Transverse colon (tissue), 4 donors: ENCODE measurements around the gene OR52B2. TPM values are rescaled to one million over a fixed set of nuclear protein-coding genes. Genes with fewer than 3 reads are reported as not detected.

Experiments used
- DNase-seq: peaks from one replicate; pipeline ENCODE4 v3.0.0-alpha.2; 2019
- H3K27ac ChIP-seq, 4 donors: fragments of 200-600 bp; sonication (generic); 2 replicates each; pipeline ENCODE4 v1.5.1; 2016 to 2018; ENCODE audit warnings: inconsistent platforms in 4 of 4
- H3K27me3 ChIP-seq: fragments of 200-600 bp; sonication (generic); 2 replicates; pipeline ENCODE4 v1.5.1; 2017; ENCODE audit warnings: inconsistent platforms
- H3K36me3 ChIP-seq, 4 donors: fragments of 200-600 bp; sonication (generic); 2 replicates each; pipeline ENCODE4 v1.5.1; 2017 to 2019; ENCODE audit warnings: inconsistent platforms in 4 of 4
- H3K4me1 ChIP-seq, 4 donors: fragments of 200-600 bp; sonication (generic); 2 replicates each; pipeline ENCODE4 v1.5.1; 2017 to 2020; ENCODE audit warnings: inconsistent platforms in 4 of 4
- H3K4me3 ChIP-seq, 4 donors: fragments of 200-600 bp; sonication (generic); 1 replicate in 1 of 4; 2 replicates in 3 of 4; pipeline versions ENCODE4 v1.5.1 to v1.6.1; 2017 to 2019; ENCODE audit warnings: inconsistent platforms in 4 of 4
- H3K9me3 ChIP-seq, 2 donors: fragments of 200-600 bp; sonication (generic); 2 replicates each; pipeline ENCODE4 v1.5.1; 2017 to 2019; ENCODE audit warnings: inconsistent platforms in 2 of 2
- CTCF ChIP-seq, 5 experiments: fragments of 200-600 bp in 3 of 5; fragments of 450-650 bp in 2 of 5; sonication (generic) in 3 of 5; IDR thresholded peaks; 1 replicate in 2 of 5; 2 replicates in 3 of 5; pipeline ENCODE4 v1.5.1; 2016 to 2017; ENCODE audit warnings: antibody characterized with exemption in 5 of 5, inconsistent platforms in 3 of 5, mild to moderate bottlenecking in 2 of 5, moderate library complexity in 1 of 5
- EP300 ChIP-seq: sonication (generic); formaldehyde crosslinking; IDR thresholded peaks from one replicate; pipeline ENCODE4 v1.6.1; 2017; ENCODE audit warnings: antibody characterized with exemption, low read depth
- POLR2A ChIP-seq: fragments of 450-650 bp; IDR thresholded peaks from one replicate; pipeline ENCODE4 v1.6.1; 2016; ENCODE audit warnings: antibody characterized with exemption, mild to moderate bottlenecking, moderate library complexity
- POLR2AphosphoS5 ChIP-seq, 3 donors: sonication (generic); formaldehyde crosslinking; IDR thresholded peaks; one replicate each; pipeline ENCODE4 v1.6.1; 2016; ENCODE audit warnings: antibody characterized with exemption in 3 of 3
- WGBS, 2 donors: methylation state at CpG; one replicate each; pipeline ENCODE4 v1.1.5; 2018; ENCODE audit warnings: low coverage in 1 of 2; 5-methylcytosine and 5-hydroxymethylcytosine counted together
- in situ Hi-C, 4 donors: fragments of 200-750 bp; cut with MboI; loops; one replicate each; pipeline versions ENCODE4 v1.15.0 to v1.15.1; 2017; ENCODE audit warnings: low sequenced_read_pairs in 3 of 4, low pct_ligation_motif_present in 1 of 4, low pct_unique_long_range_greater_than_20kb in 1 of 4
- intact Hi-C: fragments of 100-400 bp; cut with DNase I; formaldehyde crosslinking; loops from one replicate; pipeline ENCODE4 v1.15.1; 2023; ENCODE audit warnings: low total_unique reads
- total RNA-seq, 4 donors: library from RNA; depleted of rRNA; stranded (reverse); fragments of >200 nt; gene quantifications; one replicate each; pipeline ENCODE4 v1.1.0, GENCODE V29; 2016

OR52B2 gene
- total RNA-seq, 4 donors from 2014 or later: 0.41 to 1.6 TPM; not detected in 2

DNA sequence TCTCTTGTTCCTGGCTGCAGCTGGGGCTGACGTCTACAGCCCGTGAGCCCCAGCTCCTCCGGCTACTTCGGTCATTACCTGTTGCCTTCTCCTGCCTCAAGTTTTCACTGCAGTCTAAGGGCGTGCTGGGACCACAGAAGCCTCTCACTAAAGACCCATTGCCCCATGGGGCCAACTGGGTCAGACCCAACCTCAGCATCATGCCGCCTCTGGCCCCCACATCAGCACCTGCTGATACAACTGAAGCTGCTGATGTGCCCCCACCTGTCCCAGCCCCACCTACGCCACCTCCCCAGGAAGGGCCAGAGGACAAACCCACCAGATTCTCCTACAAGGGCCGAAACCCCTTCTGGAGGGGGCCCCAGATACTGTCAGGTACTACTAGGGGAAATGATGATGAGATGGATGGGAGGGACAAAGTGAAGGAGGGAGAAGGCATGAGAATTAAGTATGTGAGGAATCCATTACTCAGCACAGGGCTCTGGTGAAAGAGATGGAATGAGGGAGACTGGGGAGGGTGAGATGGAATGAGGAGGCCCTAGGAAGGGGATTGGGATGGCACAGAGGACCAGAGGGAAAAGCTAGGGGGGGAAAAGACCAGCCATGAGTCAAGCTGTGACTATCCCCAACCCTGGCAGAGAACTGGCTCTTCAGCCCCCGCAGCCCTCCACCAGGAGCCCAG is 40.3 kb upstream of the OR52B2 start:
- in situ Hi-C loops (no loop called here), intact Hi-C loops (no loop called here)
- TF ChIP-seq CTCF (IDR thresholded peaks at IDR 0.05) (no peak), POLR2A (no peak), EP300 (no peak), POLR2AphosphoS5 (IDR thresholded peaks at IDR 0.05) (no peak)
- Histone ChIP-seq H3K4me3 (no peak overlapping the region), H3K27ac (no peak overlapping the region), H3K27me3 (no peaks in the 10 kb centered on the region), H3K4me1 (no peaks in the 10 kb centered on the region), H3K36me3 (peaks cover 0 to 68% (median 19%) of the 10 kb centered on the region in 4 donors), H3K9me3 (no peaks in the 10 kb centered on the region)
- 99 to 100% methylated on average over 2 to 9 of the region's 9 CpGs for WGBS, 2 donors
- no peak for DNase-seq

GRCh38 chr11:6209801-6210200 is 39.7 kb upstream of the OR52B2 start:
- peaks cover 0 to 62% (median 16%) of the 10 kb centered on the region in 4 donors for H3K36me3 ChIP-seq
- in situ Hi-C loops: no loop called here
- 94% methylated on average over 12 of the region's 12 CpGs; no CpG with 5 or more reads in 1 of the 2 donors for WGBS, 2 donors

DNA sequence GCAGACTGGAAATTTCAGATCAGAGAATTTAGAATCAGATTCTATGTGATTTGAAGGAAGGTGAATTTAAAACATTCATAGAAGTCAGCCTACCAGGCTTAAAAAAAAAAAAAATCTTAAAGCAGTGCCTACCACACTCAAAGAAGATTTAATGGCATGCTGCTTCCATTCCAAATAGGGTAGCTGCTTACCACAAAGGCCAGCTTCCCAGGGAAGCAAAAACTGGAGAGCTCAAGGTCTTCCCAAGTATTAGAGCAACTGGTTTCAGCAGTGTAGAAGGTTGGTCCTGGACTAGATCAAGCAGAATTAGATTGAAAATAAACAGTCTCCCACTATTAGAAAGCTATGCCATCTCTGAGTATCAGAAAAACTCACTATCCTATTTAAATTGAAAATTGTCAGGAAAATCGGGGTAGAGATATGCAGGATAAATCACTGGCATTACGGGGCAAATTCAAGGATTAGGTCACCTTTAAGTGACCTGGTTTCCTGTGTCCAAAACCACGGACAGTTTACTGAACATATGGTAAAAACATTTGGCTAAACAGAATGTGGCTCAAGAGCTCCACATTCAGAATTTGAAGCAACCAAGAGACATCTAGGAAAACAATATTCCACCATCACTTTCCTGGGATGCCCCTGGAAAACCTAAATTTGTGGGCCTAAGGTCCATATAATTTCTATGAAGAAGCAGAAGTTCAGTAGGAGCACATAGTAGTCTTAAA is 36.5 kb upstream of the OR52B2 start:
- Histone ChIP-seq H3K27me3 (no peaks in the 10 kb centered on the region), H3K27ac (peak overlapping the region in 1 of 4 donors; percentile 21), H3K36me3 (peaks cover 0 to 38% (median 10%) of the 10 kb centered on the region in 4 donors), H3K4me3 (no peak overlapping the region), H3K9me3 (no peaks in the 10 kb centered on the region), H3K4me1 (no peaks in the 10 kb centered on the region)
- intact Hi-C loops (no loop called here), in situ Hi-C loops (no loop called here)
- no peak for DNase-seq
- 75 to 81% methylated on average over 2 to 3 of the region's 3 CpGs for WGBS, 2 donors
- TF ChIP-seq EP300 (no peak), CTCF (IDR thresholded peaks at IDR 0.05) (no peak), POLR2AphosphoS5 (IDR thresholded peaks at IDR 0.05) (no peak), POLR2A (no peak)

More at GRCh38 chr11:6209801-6210200, 39.7 kb upstream of the OR52B2 start:
- H3K4me1 ChIP-seq: no peaks in the 10 kb centered on the region
- H3K9me3 ChIP-seq: no peaks in the 10 kb centered on the region
- H3K27ac ChIP-seq: no peak overlapping the region
- no peak for TF ChIP-seq POLR2AphosphoS5 (IDR thresholded peaks at IDR 0.05)
- no peak for TF ChIP-seq POLR2A
- no peak for TF ChIP-seq EP300
- TF ChIP-seq CTCF (IDR thresholded peaks at IDR 0.05): no peak
- no peaks in the 10 kb centered on the region for H3K27me3 ChIP-seq
- H3K4me3 ChIP-seq: no peak overlapping the region
- DNase-seq: no peak
- intact Hi-C loops: no loop called here

- H3K36me3 ChIP-seq: peaks cover 0 to 27% (median 4%) of the 10 kb centered on the region in 4 donors
- intact Hi-C loops: no loop called here
- H3K27ac ChIP-seq: no peak within 1 kb of the TSS
- H3K9me3 ChIP-seq: no peaks in the 10 kb centered on the region
- no peaks in the 10 kb centered on the region for H3K27me3 ChIP-seq
- H3K4me3 ChIP-seq: no peak within 1 kb of the TSS
- WGBS, 2 donors: 89% methylated on average over 1 of the region's 1 CpG; no CpG with 5 or more reads in 1 of the 2 donors
- no peaks in the 10 kb centered on the region for H3K4me1 ChIP-seq
- DNase-seq: no peak
- TF ChIP-seq CTCF (IDR thresholded peaks at IDR 0.05) (no peak), POLR2AphosphoS5 (IDR thresholded peaks at IDR 0.05) (no peak), POLR2A (no peak), EP300 (no peak)
- in situ Hi-C loops: no loop called here
These were observed 35.2 kb upstream of the OR52B2 start, which contains the start of gene C11orf42 for GRCh38 chr11:6205366-6205765. TSS of gene C11orf42 (plus strand) at chr11:6205557. CDS start at chr11:6205616, 59 bp downstream.
